ENCODE data around the gene CAMSAP1. TPM values are rescaled to one million over a fixed set of nuclear protein-coding genes. Genes with fewer than 3 reads are reported as not detected.
A peak's percentile ranks its signal among the peaks of the same experiment; 100 is the strongest.

The CAMSAP1 gene
- total and polyA plus RNA-seq, 9 of the 15 experiments (the other 6 are each of a cell fraction or from before 2014, with no cell fraction given): 1.5 to 28.8 (median 14.3) TPM

DNA sequence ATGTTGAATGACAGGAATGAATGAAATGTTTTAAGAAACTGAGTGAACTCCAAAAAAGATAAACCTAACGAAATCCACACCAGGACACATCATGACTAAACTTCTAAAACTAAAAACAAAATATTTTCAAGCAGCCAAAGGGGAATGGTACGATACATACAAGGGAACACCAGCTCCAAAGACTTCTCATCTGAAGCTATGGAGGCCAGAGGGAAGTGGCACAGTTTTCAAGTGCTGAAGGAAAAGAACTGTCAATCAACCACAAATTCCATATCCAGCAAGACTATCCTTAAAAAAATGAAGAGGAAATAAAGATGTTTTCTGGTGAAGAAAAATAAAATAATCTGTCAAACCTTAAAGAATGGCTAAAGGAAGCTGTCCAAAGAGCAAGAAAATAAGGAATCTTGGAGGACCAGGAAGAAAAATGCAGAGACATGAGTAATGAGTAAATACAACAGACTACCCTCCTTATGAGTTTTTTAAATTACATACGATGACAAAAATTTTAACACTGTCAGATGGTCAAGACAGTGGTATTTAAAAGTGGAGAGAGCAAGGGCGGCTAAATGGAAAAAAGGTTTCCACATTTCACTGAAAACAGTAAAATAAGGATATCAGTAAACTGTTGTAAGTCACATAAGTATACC lies 12.0 kb downstream of the CAMSAP1 start (continued):
- TF ChIP-seq POLR3G (IDR thresholded peaks at IDR 0.05; ENCODE audit: extremely low read depth, insufficient read length, insufficient replicate concordance) (no peak), RBM22 (IDR thresholded peaks at IDR 0.05; ENCODE audit: low read depth, low read length, poor library complexity, severe bottlenecking) (no peak), RBM34 (IDR thresholded peaks at IDR 0.05; ENCODE audit: borderline replicate concordance, insufficient read depth, low read length) (no peak), ZNF584 (CRISPR knock-in tag; IDR thresholded peaks at IDR 0.05; ENCODE audit: low read depth) (no peak), FOXK1 (CRISPR knock-in tag; IDR thresholded peaks at IDR 0.05; ENCODE audit: borderline replicate concordance) (no peak), HDAC8 (tag; IDR thresholded peaks at IDR 0.05) (no peak), RNF2 (IDR thresholded peaks at IDR 0.05) (no peak), NRF1 (conservative IDR thresholded peaks at IDR 0.05 in 1 of 2, IDR thresholded peaks at IDR 0.05 in 1 of 2) (no peak), ZBTB1 (CRISPR knock-in tag; IDR thresholded peaks at IDR 0.05; ENCODE audit: borderline replicate concordance, low read depth) (no peak), DNMT1 (IDR thresholded peaks at IDR 0.05) (no peak), ZC3H11A (IDR thresholded peaks at IDR 0.05; ENCODE audit: low read depth, low read length) (no peak), TAF7 (tag; IDR thresholded peaks at IDR 0.05) (no peak), DPF2 (IDR thresholded peaks at IDR 0.05) (no peak), TAF1 (IDR thresholded peaks at IDR 0.05; ENCODE audit: control insufficient read depth, extremely low read depth, insufficient read depth, low read length, severe bottlenecking) (no peak), ZC3H4 (CRISPR knock-in tag; IDR thresholded peaks at IDR 0.05; ENCODE audit: borderline replicate concordance) (no peak), GABPB2 (CRISPR knock-in tag; conservative IDR thresholded peaks at IDR 0.05) (no peak), CHD1 (IDR thresholded peaks at IDR 0.05; ENCODE audit: low read length) (no peak), CBFA2T3 (IDR thresholded peaks at IDR 0.05) (no peak), ZNF695 (CRISPR knock-in tag; IDR thresholded peaks at IDR 0.05) (no peak), DDX20 (tag; IDR thresholded peaks at IDR 0.05; ENCODE audit: low read depth) (no peak), JUN (IDR thresholded peaks at IDR 0.05; ENCODE audit: borderline replicate concordance, low read depth, low read length) (no peak), JUN (CRISPR knock-in tag; IDR thresholded peaks at IDR 0.05; ENCODE audit: borderline replicate concordance) (no peak)
- TF ChIP-seq, protein P1, sequence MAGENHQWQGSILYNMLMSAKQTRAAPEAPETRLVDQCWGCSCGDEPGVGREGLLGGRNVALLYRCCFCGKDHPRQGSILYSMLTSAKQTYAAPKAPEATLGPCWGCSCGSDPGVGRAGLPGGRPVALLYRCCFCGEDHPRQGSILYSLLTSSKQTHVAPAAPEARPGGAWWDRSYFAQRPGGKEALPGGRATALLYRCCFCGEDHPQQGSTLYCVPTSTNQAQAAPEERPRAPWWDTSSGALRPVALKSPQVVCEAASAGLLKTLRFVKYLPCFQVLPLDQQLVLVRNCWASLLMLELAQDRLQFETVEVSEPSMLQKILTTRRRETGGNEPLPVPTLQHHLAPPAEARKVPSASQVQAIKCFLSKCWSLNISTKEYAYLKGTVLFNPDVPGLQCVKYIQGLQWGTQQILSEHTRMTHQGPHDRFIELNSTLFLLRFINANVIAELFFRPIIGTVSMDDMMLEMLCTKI (IDR thresholded peaks at IDR 0.05; ENCODE audit: partially characterized antibody): no peak
- TF ChIP-seq, protein P2, sequence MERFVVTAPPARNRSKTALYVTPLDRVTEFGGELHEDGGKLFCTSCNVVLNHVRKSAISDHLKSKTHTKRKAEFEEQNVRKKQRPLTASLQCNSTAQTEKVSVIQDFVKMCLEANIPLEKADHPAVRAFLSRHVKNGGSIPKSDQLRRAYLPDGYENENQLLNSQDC (CRISPR knock-in tag; IDR thresholded peaks at IDR 0.05): no peak
- TF ChIP-seq, protein P3, sequence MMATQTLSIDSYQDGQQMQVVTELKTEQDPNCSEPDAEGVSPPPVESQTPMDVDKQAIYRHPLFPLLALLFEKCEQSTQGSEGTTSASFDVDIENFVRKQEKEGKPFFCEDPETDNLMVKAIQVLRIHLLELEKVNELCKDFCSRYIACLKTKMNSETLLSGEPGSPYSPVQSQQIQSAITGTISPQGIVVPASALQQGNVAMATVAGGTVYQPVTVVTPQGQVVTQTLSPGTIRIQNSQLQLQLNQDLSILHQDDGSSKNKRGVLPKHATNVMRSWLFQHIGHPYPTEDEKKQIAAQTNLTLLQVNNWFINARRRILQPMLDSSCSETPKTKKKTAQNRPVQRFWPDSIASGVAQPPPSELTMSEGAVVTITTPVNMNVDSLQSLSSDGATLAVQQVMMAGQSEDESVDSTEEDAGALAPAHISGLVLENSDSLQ (IDR thresholded peaks at IDR 0.05): peak; percentile 92
- TF ChIP-seq, protein P4, sequence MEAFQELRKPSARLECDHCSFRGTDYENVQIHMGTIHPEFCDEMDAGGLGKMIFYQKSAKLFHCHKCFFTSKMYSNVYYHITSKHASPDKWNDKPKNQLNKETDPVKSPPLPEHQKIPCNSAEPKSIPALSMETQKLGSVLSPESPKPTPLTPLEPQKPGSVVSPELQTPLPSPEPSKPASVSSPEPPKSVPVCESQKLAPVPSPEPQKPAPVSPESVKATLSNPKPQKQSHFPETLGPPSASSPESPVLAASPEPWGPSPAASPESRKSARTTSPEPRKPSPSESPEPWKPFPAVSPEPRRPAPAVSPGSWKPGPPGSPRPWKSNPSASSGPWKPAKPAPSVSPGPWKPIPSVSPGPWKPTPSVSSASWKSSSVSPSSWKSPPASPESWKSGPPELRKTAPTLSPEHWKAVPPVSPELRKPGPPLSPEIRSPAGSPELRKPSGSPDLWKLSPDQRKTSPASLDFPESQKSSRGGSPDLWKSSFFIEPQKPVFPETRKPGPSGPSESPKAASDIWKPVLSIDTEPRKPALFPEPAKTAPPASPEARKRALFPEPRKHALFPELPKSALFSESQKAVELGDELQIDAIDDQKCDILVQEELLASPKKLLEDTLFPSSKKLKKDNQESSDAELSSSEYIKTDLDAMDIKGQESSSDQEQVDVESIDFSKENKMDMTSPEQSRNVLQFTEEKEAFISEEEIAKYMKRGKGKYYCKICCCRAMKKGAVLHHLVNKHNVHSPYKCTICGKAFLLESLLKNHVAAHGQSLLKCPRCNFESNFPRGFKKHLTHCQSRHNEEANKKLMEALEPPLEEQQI (IDR thresholded peaks at IDR 0.05): no peak
